Right forelimb (tissue), 1 donor: Measurements from ENCODE around the gene MASTL.

Experiments
- DNase-seq: peaks from one replicate; pipeline ENCODE4 v3.0.0-alpha.2; 2018

Gene MASTL

DNA sequence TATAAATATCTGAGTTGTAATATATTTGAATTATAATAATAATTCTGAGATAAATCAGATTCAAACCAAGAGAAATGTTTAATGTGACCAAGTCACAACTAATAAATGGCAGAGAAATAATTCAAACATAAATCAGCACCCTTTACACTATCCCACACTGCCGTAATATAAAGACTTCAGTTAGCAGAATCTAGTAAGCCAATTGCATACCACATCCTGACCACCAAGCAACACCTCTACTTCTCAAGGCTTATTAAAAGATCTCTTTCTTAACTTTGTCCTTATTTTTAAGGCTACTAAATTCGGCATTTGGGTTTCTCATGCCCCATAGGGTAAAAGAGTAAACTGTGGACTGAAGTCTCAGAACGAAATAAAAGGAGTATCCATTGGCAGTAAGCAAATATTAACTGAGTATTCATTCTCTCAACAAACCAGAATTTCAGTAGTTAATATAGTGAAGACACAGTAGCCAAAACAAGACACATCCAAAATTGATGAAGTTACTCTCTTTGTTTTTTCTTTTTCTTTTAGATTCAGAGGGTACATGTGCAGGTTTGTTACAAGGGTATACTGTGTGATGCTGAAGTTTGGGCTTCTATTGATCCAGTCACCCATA lies 70.6 kb downstream of the MASTL start:
- DNase-seq: no peak

DNA sequence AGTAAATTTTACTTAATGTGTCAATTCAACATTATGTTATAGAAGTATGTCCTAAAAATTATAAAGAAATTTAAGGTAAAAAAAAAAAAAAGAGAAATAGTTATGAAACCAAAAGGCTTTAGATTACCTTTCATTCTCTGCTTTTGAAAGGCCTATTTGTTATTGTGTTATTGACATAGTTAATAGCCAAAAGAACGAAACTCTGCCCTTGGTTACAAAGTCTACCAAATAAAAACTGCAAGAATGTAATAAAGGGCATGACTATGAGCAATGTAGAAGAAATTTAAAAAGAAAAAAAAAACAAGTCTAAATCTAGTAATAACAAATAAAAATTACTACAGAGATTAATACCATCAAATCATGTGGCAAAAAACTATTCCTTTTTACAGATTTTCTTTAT lies 74.9 kb downstream of the MASTL start:
- DNase-seq: no peak

DNA sequence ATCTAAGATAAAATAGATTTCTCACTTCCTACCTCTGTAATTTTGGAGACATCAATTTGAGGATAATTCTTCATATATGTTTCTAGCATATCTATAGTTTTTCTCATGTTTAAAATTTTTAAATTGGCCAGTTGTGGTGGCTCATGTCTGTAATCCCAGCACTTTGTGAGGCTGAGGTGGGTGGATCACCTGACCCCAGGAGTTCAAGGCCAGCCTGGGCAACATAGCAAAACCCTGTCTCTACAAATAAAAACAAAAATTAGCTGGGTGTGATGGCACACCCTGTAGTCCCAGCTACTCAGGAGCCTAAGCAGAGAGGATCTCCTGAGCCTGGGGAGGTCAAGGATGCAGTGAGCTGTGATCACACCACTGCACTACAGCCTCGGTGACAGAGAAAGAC lies 80.6 kb downstream of the MASTL start:
- DNase-seq: no peak
